ES-I3 (cell line): Measurements from ENCODE around the gene THYN1.

ENCODE experiments used
- H3K36me3 ChIP-seq: 2 replicates; pipeline ENCODE4 v1.6.1; 2013; ENCODE audit warnings: mild to moderate bottlenecking, low read length, control low read depth, moderate library complexity; ENCODE audit not compliant: insufficient read depth
- H3K4me1 ChIP-seq: 2 replicates; pipeline ENCODE4 v1.6.1; 2013; ENCODE audit warnings: mild to moderate bottlenecking, control low read depth, low read length; ENCODE audit not compliant: insufficient read depth
- H3K9ac ChIP-seq: 2 replicates; pipeline ENCODE4 v1.6.1; 2013; ENCODE audit warnings: low read depth, mild to moderate bottlenecking, low read length, moderate library complexity
- H3K9me3 ChIP-seq: 2 replicates; pipeline ENCODE4 v1.6.1; 2013; ENCODE audit warnings: mild to moderate bottlenecking, low read length, moderate library complexity; ENCODE audit not compliant: control insufficient read depth, insufficient read depth

THYN1 gene

GRCh38 chr11:134199531-134199930 is 53.6 kb downstream of the THYN1 start:
- H3K9ac ChIP-seq: no peak overlapping the region
- H3K9me3 ChIP-seq: no peaks in the 10 kb centered on the region
- peaks cover 19% of the 10 kb centered on the region for H3K36me3 ChIP-seq
- no peaks in the 10 kb centered on the region for H3K4me1 ChIP-seq
